Glutamatergic neuron (in vitro differentiated cells): ENCODE results near the gene GPR108. TPM values are rescaled to one million over a fixed set of nuclear protein-coding genes. Genes with fewer than 3 reads are reported as not detected.

Experiments
- DNase-seq: peaks from one replicate; pipeline ENCODE4 v3.0.0; 2022
- H3K27ac Mint-ChIP-seq: one replicate; pipeline ENCODE4 v1.8.0; 2020; ENCODE audit warnings: mild to moderate bottlenecking, mixed read lengths, inconsistent platforms; ENCODE audit not compliant: unreplicated experiment
- H3K27me3 Mint-ChIP-seq: one replicate; pipeline ENCODE4 v1.8.0; 2020; ENCODE audit warnings: mild to moderate bottlenecking, moderate library complexity, mixed read lengths, inconsistent platforms; ENCODE audit not compliant: unreplicated experiment
- H3K36me3 Mint-ChIP-seq: one replicate; pipeline ENCODE4 v1.8.0; 2020; ENCODE audit warnings: mild to moderate bottlenecking, mixed read lengths, inconsistent platforms; ENCODE audit not compliant: unreplicated experiment
- H3K4me1 Mint-ChIP-seq: one replicate; pipeline ENCODE4 v1.8.0; 2020; ENCODE audit warnings: mild to moderate bottlenecking, low read depth, mixed read lengths, inconsistent platforms; ENCODE audit not compliant: unreplicated experiment
- H3K4me3 Mint-ChIP-seq: one replicate; pipeline ENCODE4 v1.8.0; 2020; ENCODE audit warnings: mild to moderate bottlenecking, mixed read lengths, inconsistent platforms; ENCODE audit not compliant: unreplicated experiment
- H3K9me3 Mint-ChIP-seq: one replicate; pipeline ENCODE4 v1.8.0; 2020; ENCODE audit warnings: mild to moderate bottlenecking, moderate library complexity, mixed read lengths, inconsistent platforms; ENCODE audit not compliant: unreplicated experiment
- CTCF ChIP-seq: fragments of 200-600 bp; sonication (generic); IDR thresholded peaks from one replicate; pipeline ENCODE4 v1.5.0; 2021; ENCODE audit not compliant: partially characterized antibody, unreplicated experiment
- total RNA-seq: library from RNA; stranded (reverse); fragmentation: NEBNext Ultra II Directional; extraction: Animal tissue kit (Norgen Biotek cat#: 25700); gene quantifications from one replicate; pipeline ENCODE4 v1.2.1, GENCODE V29; 2021; ENCODE audit not compliant: unreplicated experiment

GPR108 gene
- total RNA-seq, 1 donor from 2014 or later: 44.2 TPM

DNA sequence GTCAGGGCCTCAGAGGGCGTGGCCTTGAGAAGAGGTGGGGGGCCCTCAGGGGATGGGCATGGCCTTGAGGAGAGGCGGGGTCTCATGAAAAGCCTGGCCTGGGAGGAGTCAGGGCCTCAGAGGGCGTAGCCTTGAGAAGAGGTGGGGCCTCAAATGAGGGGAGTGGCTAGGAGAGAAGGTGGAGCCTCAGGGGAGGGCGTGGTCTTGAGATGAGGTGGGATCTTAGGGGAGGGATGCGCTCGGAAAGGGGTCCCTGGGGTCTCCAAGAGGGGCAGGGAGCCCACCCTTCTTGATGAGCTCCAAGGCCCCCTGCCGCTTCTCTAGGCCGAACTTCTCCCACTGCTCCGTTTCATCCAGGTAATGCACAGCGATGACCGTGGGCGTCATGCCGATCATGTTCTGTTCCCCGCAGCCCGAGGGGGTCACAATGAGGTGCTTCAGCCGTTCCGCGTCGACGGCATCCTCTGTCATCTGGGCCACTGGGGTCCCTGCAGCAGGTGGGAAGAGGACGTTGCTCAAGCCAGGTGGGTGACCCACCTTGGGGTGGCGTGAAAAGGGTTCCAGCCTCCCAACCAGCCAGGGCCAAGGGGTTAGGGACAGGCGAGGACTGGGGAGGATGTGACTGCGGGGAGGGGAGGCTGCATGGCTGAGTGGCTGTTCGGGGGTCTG, 43.1 kb downstream of the GPR108 start:
- no peak overlapping the region for H3K4me3 Mint-ChIP-seq
- no peaks in the 10 kb centered on the region for H3K27me3 Mint-ChIP-seq
- no peaks in the 10 kb centered on the region for H3K4me1 Mint-ChIP-seq
- no peak overlapping the region for H3K27ac Mint-ChIP-seq
- no peaks in the 10 kb centered on the region for H3K9me3 Mint-ChIP-seq
- DNase-seq: no peak
- no peaks in the 10 kb centered on the region for H3K36me3 Mint-ChIP-seq
- TF ChIP-seq CTCF: no peak

DNA sequence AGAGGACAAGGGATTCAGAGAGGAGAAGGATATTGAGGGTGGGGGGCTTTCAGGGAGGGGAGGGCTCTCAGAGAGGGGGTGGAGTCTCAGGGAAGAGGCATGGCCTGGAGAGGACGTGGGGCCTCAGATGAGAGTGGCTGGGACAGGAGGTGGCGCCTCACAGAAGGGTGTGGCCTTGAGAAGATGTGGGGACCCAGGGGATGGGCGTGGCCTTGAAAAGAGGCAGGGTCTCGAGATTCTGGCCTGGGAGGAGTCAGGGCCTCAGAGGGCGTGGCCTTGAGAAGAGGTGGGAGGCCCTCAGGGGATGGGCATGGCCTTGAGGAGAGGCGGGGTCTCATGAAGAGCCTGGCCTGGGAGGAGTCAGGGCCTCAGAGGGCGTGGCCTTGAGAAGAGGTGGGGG, 43.7 kb downstream of the GPR108 start:
- no peaks in the 10 kb centered on the region for H3K4me1 Mint-ChIP-seq

DNA sequence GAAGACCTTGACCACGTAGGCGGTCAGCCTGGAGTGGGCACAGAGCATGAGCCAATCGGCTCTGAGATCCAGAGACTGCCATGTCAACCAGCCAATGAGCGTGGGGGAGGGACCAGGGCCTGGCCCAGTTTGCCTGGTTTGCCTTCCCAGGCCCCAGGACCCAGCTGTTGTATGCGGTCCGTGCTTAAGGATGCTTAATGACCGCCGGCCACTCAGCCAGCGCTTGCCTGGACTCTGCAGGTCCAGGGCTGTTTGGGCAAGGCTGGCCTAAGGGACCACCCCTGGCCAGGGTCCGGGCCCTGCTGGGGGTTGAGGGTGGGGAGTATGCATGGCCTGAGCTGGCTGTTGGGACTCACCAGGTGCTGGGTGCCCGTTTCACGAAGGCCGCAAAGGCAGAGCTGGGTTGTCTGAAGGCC, 44.3 kb downstream of the GPR108 start:
- Mint-ChIP-seq H3K27me3 (no peaks in the 10 kb centered on the region), H3K36me3 (no peaks in the 10 kb centered on the region), H3K9me3 (peaks cover 3% of the 10 kb centered on the region), H3K4me1 (no peaks in the 10 kb centered on the region), H3K27ac (no peak overlapping the region), H3K4me3 (no peak overlapping the region)
- DNase-seq: no peak
- no peak for TF ChIP-seq CTCF

More for the DNA sequence above, 43.7 kb downstream of the GPR108 start:
- H3K27me3 Mint-ChIP-seq: no peaks in the 10 kb centered on the region
- TF ChIP-seq CTCF: no peak
- peaks cover under 1% of the 10 kb centered on the region for H3K9me3 Mint-ChIP-seq
- H3K27ac Mint-ChIP-seq: no peak overlapping the region
- H3K4me3 Mint-ChIP-seq: no peak overlapping the region
- DNase-seq: no peak
- H3K36me3 Mint-ChIP-seq: no peaks in the 10 kb centered on the region

GRCh38 chr19:6692027-6692426, 45.4 kb downstream of the GPR108 start:
- Mint-ChIP-seq H3K4me1 (no peaks in the 10 kb centered on the region), H3K9me3 (peaks cover 3% of the 10 kb centered on the region), H3K4me3 (no peak overlapping the region), H3K27me3 (no peaks in the 10 kb centered on the region), H3K36me3 (no peaks in the 10 kb centered on the region), H3K27ac (no peak overlapping the region)
- no peak for DNase-seq
- TF ChIP-seq CTCF: no peak

GRCh38 chr19:6691342-6691741, 46.0 kb downstream of the GPR108 start:
- no peaks in the 10 kb centered on the region for H3K36me3 Mint-ChIP-seq

More at GRCh38 chr19:6691342-6691741, 46.0 kb downstream of the GPR108 start:
- H3K27ac Mint-ChIP-seq: no peak overlapping the region
- no peaks in the 10 kb centered on the region for H3K4me1 Mint-ChIP-seq
- no peak for TF ChIP-seq CTCF
- no peaks in the 10 kb centered on the region for H3K27me3 Mint-ChIP-seq
- peaks cover 3% of the 10 kb centered on the region for H3K9me3 Mint-ChIP-seq
- H3K4me3 Mint-ChIP-seq: no peak overlapping the region
- no peak for DNase-seq
